Left lung (tissue), 10 donors: Measurements from ENCODE around the gene BCL7A. TPM values are rescaled to one million over a fixed set of nuclear protein-coding genes. Genes with fewer than 3 reads are reported as not detected.
A peak's percentile ranks its signal among the peaks of the same experiment; 100 is the strongest.

Experiments used
- ATAC-seq: fragments of 200-7000 bp; cut with Tn5 transposase; one replicate; pipeline ENCODE4 v1.9.1; 2020; ENCODE audit warnings: moderate library complexity
- DNase-seq, 4 donors: peaks; one replicate each; pipeline ENCODE4 v3.0.0-alpha.2; 2013 to 2020
- H3K27ac ChIP-seq, 2 donors: fragments of 200-600 bp; sonication (generic) in 1 of 2; one replicate each; pipeline versions ENCODE4 v1.5.0 to v1.8.0; 2020 to 2021
- H3K27me3 ChIP-seq, 2 donors: fragments of 200-600 bp; sonication (generic) in 1 of 2; one replicate each; pipeline versions ENCODE4 v1.5.0 to v1.8.0; 2020 to 2021
- H3K36me3 ChIP-seq, 2 donors: fragments of 200-600 bp; sonication (generic) in 1 of 2; one replicate each; pipeline versions ENCODE4 v1.5.0 to v1.8.0; 2020 to 2021
- H3K4me1 ChIP-seq, 2 donors: fragments of 200-600 bp; one replicate each; pipeline ENCODE4 v1.8.0; 2021
- H3K4me3 ChIP-seq, 2 donors: fragments of 200-600 bp; sonication (generic) in 1 of 2; one replicate each; pipeline versions ENCODE4 v1.5.0 to v1.8.0; 2020 to 2021; ENCODE audit warnings: mild to moderate bottlenecking in 1 of 2
- H3K9me3 ChIP-seq, 2 donors: fragments of 200-600 bp; sonication (generic) in 1 of 2; one replicate each; pipeline versions ENCODE4 v1.5.0 to v1.8.0; 2020 to 2021
- intact Hi-C, 2 donors: fragments of 100-400 bp; cut with DNase I; formaldehyde crosslinking; loops; one replicate each; pipeline versions ENCODE4 v1.11.2 to v1.14.2; 2022
- polyA plus RNA-seq, 6 donors: library from polyadenylated mRNA; unstranded; fragments of 120-200 nt; gene quantifications; one replicate each; pipeline ENCODE4 v1.2.1, GENCODE V29; 2013; ENCODE audit not compliant: insufficient read length in 6 of 6
- total RNA-seq, 2 donors: library from RNA; stranded (reverse); fragmentation: NEBNext Ultra II Directional; extraction: Animal tissue kit (Norgen Biotek cat#: 25700); gene quantifications; one replicate each; pipeline ENCODE4 v1.2.1, GENCODE V29; 2021
- TF ChIP-seq, protein P1 (sequence below), 2 donors: fragments of 200-600 bp; sonication (generic) in 1 of 2; IDR thresholded peaks; one replicate each; pipeline versions ENCODE4 v1.5.0 to v1.8.0; 2021; ENCODE audit warnings: antibody characterized with exemption in 2 of 2
- donor health status: DM: no; HTN: yes; CAD: no.
- donor health status: DM: no; HTN: no; CAD: no.

Gene BCL7A
- total and polyA plus RNA-seq, 8 donors = 7.0 to 18.4 (median 16.8) TPM

DNA sequence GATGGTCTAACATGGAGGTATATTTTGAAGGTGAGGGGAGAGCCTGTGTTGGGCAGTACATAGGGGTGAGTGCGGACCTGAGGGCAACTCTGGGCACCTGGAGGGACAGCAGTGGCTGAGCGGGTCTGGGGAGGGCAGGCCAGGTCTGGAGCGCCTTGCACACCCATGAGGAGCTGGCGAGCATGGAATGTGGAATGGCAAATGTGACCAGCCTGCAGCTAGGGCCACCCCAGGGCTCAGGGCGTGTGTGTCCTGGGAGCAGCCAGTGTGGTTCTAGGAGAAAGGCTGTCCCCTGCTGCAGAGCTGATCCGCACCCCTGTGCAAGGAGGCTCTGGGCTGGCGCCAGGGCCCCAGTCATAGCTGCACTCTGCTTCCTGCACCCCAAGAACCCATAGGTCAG is 24.5 kb downstream of the BCL7A start:
- Histone ChIP-seq H3K9me3 (no peaks in the 10 kb centered on the region), H3K4me1 (peaks cover 0 to 2% of the 10 kb centered on the region in 2 donors), H3K4me3 (no peak overlapping the region), H3K27me3 (no peaks in the 10 kb centered on the region), H3K36me3 (peaks cover 0 to 21% of the 10 kb centered on the region in 2 donors), H3K27ac (no peak overlapping the region)
- TF ChIP-seq, protein P1, sequence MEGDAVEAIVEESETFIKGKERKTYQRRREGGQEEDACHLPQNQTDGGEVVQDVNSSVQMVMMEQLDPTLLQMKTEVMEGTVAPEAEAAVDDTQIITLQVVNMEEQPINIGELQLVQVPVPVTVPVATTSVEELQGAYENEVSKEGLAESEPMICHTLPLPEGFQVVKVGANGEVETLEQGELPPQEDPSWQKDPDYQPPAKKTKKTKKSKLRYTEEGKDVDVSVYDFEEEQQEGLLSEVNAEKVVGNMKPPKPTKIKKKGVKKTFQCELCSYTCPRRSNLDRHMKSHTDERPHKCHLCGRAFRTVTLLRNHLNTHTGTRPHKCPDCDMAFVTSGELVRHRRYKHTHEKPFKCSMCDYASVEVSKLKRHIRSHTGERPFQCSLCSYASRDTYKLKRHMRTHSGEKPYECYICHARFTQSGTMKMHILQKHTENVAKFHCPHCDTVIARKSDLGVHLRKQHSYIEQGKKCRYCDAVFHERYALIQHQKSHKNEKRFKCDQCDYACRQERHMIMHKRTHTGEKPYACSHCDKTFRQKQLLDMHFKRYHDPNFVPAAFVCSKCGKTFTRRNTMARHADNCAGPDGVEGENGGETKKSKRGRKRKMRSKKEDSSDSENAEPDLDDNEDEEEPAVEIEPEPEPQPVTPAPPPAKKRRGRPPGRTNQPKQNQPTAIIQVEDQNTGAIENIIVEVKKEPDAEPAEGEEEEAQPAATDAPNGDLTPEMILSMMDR (IDR thresholded peaks at IDR 0.05) = no peak
- DNase-seq = no peak
- intact Hi-C loops = no loop called here
- no peak for ATAC-seq

DNA sequence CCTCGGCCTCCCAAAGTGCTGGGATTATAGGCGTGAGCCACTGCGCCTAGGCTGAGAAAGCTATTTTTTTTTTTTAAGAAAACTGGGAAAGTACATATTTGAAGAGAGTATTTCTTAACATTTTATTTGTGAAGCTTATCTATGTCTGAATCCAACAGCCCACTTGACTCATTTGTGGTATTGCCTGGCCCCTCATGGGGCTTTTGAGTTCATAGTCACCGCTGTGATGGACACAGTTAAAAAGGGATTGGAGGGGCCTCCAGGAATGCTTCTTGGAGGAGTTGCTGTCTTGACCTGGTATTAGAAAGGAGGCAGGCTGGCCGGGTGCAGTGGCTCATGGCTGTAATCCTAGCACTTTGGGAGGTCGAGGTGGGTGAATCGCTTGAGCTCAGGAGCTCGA is 26.5 kb downstream of the BCL7A start:
- no peaks in the 10 kb centered on the region for H3K9me3 ChIP-seq
- H3K27ac ChIP-seq = no peak overlapping the region
- H3K36me3 ChIP-seq = peaks cover 0 to 21% of the 10 kb centered on the region in 2 donors
- peaks cover 0 to 11% of the 10 kb centered on the region in 2 donors for H3K4me1 ChIP-seq
- intact Hi-C loops = no loop called here
- no peak for DNase-seq
- ATAC-seq = peak; percentile 48
- H3K27me3 ChIP-seq = no peaks in the 10 kb centered on the region
- H3K4me3 ChIP-seq = no peak overlapping the region
- TF ChIP-seq, protein P1 (IDR thresholded peaks at IDR 0.05) = no peak

DNA sequence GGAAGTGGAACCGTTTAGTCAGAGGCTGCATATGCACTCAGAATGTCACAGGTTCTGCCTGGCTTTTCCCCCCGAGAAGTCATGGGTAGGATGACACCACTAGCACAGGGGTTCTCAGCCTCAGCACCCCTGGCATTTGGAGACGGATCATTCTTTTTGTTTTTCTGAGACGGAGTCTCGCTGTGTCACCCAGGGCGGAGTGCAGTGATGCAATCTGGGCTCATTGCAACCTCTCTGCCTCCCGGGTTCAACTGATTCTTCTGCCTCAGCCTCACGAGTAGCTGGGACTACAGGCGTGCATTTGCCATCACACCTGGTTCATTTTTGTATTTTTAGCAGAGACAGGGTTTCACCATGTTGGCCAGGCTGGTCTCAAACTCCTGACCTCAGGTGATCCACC is 28.1 kb downstream of the BCL7A start:
- DNase-seq = no peak
- intact Hi-C loops = no loop called here
- Histone ChIP-seq H3K27me3 (no peaks in the 10 kb centered on the region), H3K4me1 (peaks cover 0 to 17% of the 10 kb centered on the region in 2 donors), H3K27ac (no peak overlapping the region), H3K4me3 (no peak overlapping the region), H3K9me3 (no peaks in the 10 kb centered on the region), H3K36me3 (peaks cover 0 to 9% of the 10 kb centered on the region in 2 donors)
- no peak for ATAC-seq
- TF ChIP-seq, protein P1 (IDR thresholded peaks at IDR 0.05) = no peak

DNA sequence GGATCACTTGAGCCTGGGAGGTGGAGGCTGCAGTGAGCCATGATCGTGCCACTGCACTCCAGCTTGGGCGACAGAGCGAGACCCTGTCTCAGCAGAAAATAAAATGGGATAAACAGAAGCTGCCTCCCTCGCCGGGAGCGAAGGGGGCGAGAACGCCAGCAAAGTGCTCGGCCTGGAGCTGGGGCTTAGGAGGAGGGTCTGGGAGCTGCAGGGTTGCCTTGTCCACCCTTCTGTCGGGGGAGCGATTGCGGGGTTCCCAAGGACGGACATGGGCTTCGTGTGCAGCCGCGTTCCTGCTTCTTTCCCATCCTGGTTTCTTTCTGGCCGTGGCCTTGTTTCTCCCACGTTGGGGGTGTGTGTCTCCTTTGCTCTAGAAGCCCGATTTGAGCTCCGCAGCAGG is 29.0 kb downstream of the BCL7A start:
- intact Hi-C loops = no loop called here
- Histone ChIP-seq H3K4me1 (peaks cover 0 to 17% of the 10 kb centered on the region in 2 donors), H3K4me3 (no peak overlapping the region), H3K36me3 (peaks cover 0 to 9% of the 10 kb centered on the region in 2 donors), H3K9me3 (no peaks in the 10 kb centered on the region), H3K27ac (no peak overlapping the region), H3K27me3 (no peaks in the 10 kb centered on the region)
- ATAC-seq (no peak), DNase-seq (no peak)
- TF ChIP-seq, protein P1 (IDR thresholded peaks at IDR 0.05) = no peak

DNA sequence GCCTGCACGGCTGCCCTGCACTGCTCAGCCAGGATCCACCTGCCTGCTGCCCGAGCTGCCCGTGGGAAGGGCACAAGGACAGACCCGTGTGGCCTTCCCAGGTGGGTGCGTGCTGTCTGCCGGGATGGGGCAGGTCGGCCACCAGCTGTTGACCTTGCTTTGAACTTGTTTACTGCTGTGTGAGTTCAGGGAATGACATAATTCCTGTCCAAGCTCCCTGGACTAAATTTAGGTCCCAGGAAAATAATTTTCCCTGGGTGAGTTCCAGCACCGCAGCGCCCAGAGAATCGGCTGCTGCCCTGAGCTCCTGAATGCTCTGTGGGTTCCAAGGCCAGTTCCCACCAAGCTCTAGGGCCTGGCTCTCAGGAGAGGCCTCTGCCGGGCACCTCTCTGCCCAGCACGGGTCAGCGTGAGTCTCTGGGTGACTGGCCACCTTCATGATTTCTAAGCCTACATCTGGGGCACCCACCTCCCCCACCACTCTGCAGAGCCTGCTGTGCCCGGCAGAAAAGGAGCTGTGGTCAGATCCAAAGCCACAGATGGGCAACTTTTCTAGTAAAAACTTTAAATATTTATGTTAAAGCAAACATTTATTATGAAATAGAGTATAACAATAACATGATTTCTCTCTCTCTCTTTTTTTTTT is 29.7 kb downstream of the BCL7A start:
- H3K4me3 ChIP-seq = no peak overlapping the region
- no peak for DNase-seq
- no peak overlapping the region for H3K27ac ChIP-seq
- no peaks in the 10 kb centered on the region for H3K27me3 ChIP-seq
- TF ChIP-seq, protein P1 (IDR thresholded peaks at IDR 0.05) = no peak
- H3K4me1 ChIP-seq = peaks cover 0 to 17% of the 10 kb centered on the region in 2 donors
- H3K9me3 ChIP-seq = no peaks in the 10 kb centered on the region
- intact Hi-C loops = no loop called here
- no peak for ATAC-seq
- peaks cover 0 to 9% of the 10 kb centered on the region in 2 donors for H3K36me3 ChIP-seq
